ENCODE results near the gene EHBP1L1. TPM values are rescaled to one million over a fixed set of nuclear protein-coding genes. Genes with fewer than 3 reads are reported as not detected.

The EHBP1L1 gene
- total and polyA plus RNA-seq, 2 donors (not counting 1 experiment from before 2014, with no cell fraction given): 12.8 to 53.5 TPM

DNA sequence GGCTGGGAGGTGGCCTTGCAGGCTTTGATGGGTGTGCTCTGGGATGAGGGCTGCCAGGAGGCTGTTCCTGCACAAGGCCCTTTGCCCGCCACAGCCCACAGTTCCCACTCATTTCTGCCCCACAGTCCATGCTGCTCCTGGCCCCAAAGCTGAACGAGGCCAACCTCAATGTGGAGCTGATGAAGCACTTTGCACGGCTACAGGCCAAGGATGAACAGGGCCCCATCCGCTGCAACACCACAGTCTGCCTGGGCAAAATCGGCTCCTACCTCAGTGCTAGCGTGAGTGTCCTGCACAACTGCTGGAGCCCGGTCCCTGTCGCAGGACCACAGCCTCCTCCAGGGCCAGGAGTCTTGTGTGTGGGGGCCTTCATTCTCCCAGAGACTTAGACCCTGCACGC is 40.8 kb upstream of the EHBP1L1 start:
- H3K9ac ChIP-seq (ENCODE audit: insufficient read depth, low read length): no peak overlapping the region
- no peaks in the 10 kb centered on the region for H4K20me1 ChIP-seq (ENCODE audit: control insufficient read depth, extremely low read depth, insufficient read depth, low read length)
- H3K27ac ChIP-seq (ENCODE audit: insufficient read depth, low read length): no peak overlapping the region
- H2AFZ ChIP-seq (ENCODE audit: low read length): no peak overlapping the region
- no peak for DNase-seq (ENCODE audit: low read depth in 2 of 2)
- peaks cover 64% of the 10 kb centered on the region for H3K36me3 ChIP-seq (ENCODE audit: control insufficient read depth, insufficient read depth, low read length)
- no peak overlapping the region for H3K4me3 ChIP-seq (replicated peaks in 1 of 4; ENCODE audit: control extremely low read depth in 1 of 4, insufficient read depth in 1 of 4, low read depth in 3 of 4, low read length in 4 of 4)
- no peak overlapping the region for H3K4me2 ChIP-seq (ENCODE audit: extremely low read depth, insufficient read depth, low read length)
- H3K4me1 ChIP-seq (ENCODE audit: control insufficient read depth, extremely low read depth, insufficient read depth, low read length): no peaks in the 10 kb centered on the region
- no peak for TF ChIP-seq EZH2 (IDR thresholded peaks at IDR 0.05; ENCODE audit: low read length, missing control alignments)
- TF ChIP-seq, protein P1, sequence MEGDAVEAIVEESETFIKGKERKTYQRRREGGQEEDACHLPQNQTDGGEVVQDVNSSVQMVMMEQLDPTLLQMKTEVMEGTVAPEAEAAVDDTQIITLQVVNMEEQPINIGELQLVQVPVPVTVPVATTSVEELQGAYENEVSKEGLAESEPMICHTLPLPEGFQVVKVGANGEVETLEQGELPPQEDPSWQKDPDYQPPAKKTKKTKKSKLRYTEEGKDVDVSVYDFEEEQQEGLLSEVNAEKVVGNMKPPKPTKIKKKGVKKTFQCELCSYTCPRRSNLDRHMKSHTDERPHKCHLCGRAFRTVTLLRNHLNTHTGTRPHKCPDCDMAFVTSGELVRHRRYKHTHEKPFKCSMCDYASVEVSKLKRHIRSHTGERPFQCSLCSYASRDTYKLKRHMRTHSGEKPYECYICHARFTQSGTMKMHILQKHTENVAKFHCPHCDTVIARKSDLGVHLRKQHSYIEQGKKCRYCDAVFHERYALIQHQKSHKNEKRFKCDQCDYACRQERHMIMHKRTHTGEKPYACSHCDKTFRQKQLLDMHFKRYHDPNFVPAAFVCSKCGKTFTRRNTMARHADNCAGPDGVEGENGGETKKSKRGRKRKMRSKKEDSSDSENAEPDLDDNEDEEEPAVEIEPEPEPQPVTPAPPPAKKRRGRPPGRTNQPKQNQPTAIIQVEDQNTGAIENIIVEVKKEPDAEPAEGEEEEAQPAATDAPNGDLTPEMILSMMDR (conservative IDR thresholded peaks at IDR 0.05 in 1 of 2, IDR thresholded peaks at IDR 0.05 in 1 of 2; ENCODE audit: low read depth in 1 of 2, low read length in 2 of 2): no peak
- H3K27me3 ChIP-seq (ENCODE audit: control insufficient read depth, insufficient read depth, low read length): no peaks in the 10 kb centered on the region
- H3K9me3 ChIP-seq (ENCODE audit: control insufficient read depth, insufficient read depth, low read depth, low read length): no peaks in the 10 kb centered on the region
- no peaks in the 10 kb centered on the region for H3K79me2 ChIP-seq (ENCODE audit: control insufficient read depth, insufficient read depth, low read length)

GRCh38 chr11:65536412-65537295 is 39.2 kb upstream of the EHBP1L1 start:
- H3K4me1 ChIP-seq (ENCODE audit: control insufficient read depth, extremely low read depth, insufficient read depth, low read length): peaks cover 8% of the 10 kb centered on the region
- no peaks in the 10 kb centered on the region for H4K20me1 ChIP-seq (ENCODE audit: control insufficient read depth, extremely low read depth, insufficient read depth, low read length)
- no peak overlapping the region for H3K4me3 ChIP-seq (replicated peaks in 1 of 4; ENCODE audit: control extremely low read depth in 1 of 4, insufficient read depth in 1 of 4, low read depth in 3 of 4, low read length in 4 of 4)
- H3K9ac ChIP-seq (ENCODE audit: insufficient read depth, low read length): no peak overlapping the region
- no peak overlapping the region for H3K4me2 ChIP-seq (ENCODE audit: extremely low read depth, insufficient read depth, low read length)
- H3K36me3 ChIP-seq (ENCODE audit: control insufficient read depth, insufficient read depth, low read length): peaks cover 49% of the 10 kb centered on the region
- TF ChIP-seq, protein P1 (conservative IDR thresholded peaks at IDR 0.05 in 1 of 2, IDR thresholded peaks at IDR 0.05 in 1 of 2; ENCODE audit: low read depth in 1 of 2, low read length in 2 of 2): no peak
- no peak for TF ChIP-seq EZH2 (IDR thresholded peaks at IDR 0.05; ENCODE audit: low read length, missing control alignments)
- no peak overlapping the region for H2AFZ ChIP-seq (ENCODE audit: low read length)
- no peaks in the 10 kb centered on the region for H3K27me3 ChIP-seq (ENCODE audit: control insufficient read depth, insufficient read depth, low read length)
- H3K79me2 ChIP-seq (ENCODE audit: control insufficient read depth, insufficient read depth, low read length): no peaks in the 10 kb centered on the region
- no peak overlapping the region for H3K27ac ChIP-seq (ENCODE audit: insufficient read depth, low read length)
- no peaks in the 10 kb centered on the region for H3K9me3 ChIP-seq (ENCODE audit: control insufficient read depth, insufficient read depth, low read depth, low read length)
- DNase-seq (ENCODE audit: low read depth in 2 of 2): no peak

- DNase-seq (ENCODE audit: low read depth in 2 of 2): no peak
- H4K20me1 ChIP-seq (ENCODE audit: control insufficient read depth, extremely low read depth, insufficient read depth, low read length): no peaks in the 10 kb centered on the region
Measured at GRCh38 chr11:65537296-65537597, 38.6 kb upstream of the EHBP1L1 start.

More at GRCh38 chr11:65537296-65537597, 38.6 kb upstream of the EHBP1L1 start:
- H3K4me3 ChIP-seq (replicated peaks in 1 of 4; ENCODE audit: control extremely low read depth in 1 of 4, insufficient read depth in 1 of 4, low read depth in 3 of 4, low read length in 4 of 4): no peak overlapping the region
- TF ChIP-seq, protein P1 (conservative IDR thresholded peaks at IDR 0.05 in 1 of 2, IDR thresholded peaks at IDR 0.05 in 1 of 2; ENCODE audit: low read depth in 1 of 2, low read length in 2 of 2): no peak
- no peak for TF ChIP-seq EZH2 (IDR thresholded peaks at IDR 0.05; ENCODE audit: low read length, missing control alignments)
- H3K4me1 ChIP-seq (ENCODE audit: control insufficient read depth, extremely low read depth, insufficient read depth, low read length): peaks cover 8% of the 10 kb centered on the region
- no peaks in the 10 kb centered on the region for H3K9me3 ChIP-seq (ENCODE audit: control insufficient read depth, insufficient read depth, low read depth, low read length)
- no peak overlapping the region for H3K4me2 ChIP-seq (ENCODE audit: extremely low read depth, insufficient read depth, low read length)
- peaks cover 48% of the 10 kb centered on the region for H3K36me3 ChIP-seq (ENCODE audit: control insufficient read depth, insufficient read depth, low read length)
- H3K27ac ChIP-seq (ENCODE audit: insufficient read depth, low read length): no peak overlapping the region
- no peak overlapping the region for H3K9ac ChIP-seq (ENCODE audit: insufficient read depth, low read length)
- H3K27me3 ChIP-seq (ENCODE audit: control insufficient read depth, insufficient read depth, low read length): no peaks in the 10 kb centered on the region
- no peaks in the 10 kb centered on the region for H3K79me2 ChIP-seq (ENCODE audit: control insufficient read depth, insufficient read depth, low read length)
- H2AFZ ChIP-seq (ENCODE audit: low read length): no peak overlapping the region

Measured in fibroblast of lung (primary cell).